ENCODE results near the gene PRPF19.

Gene PRPF19

DNA sequence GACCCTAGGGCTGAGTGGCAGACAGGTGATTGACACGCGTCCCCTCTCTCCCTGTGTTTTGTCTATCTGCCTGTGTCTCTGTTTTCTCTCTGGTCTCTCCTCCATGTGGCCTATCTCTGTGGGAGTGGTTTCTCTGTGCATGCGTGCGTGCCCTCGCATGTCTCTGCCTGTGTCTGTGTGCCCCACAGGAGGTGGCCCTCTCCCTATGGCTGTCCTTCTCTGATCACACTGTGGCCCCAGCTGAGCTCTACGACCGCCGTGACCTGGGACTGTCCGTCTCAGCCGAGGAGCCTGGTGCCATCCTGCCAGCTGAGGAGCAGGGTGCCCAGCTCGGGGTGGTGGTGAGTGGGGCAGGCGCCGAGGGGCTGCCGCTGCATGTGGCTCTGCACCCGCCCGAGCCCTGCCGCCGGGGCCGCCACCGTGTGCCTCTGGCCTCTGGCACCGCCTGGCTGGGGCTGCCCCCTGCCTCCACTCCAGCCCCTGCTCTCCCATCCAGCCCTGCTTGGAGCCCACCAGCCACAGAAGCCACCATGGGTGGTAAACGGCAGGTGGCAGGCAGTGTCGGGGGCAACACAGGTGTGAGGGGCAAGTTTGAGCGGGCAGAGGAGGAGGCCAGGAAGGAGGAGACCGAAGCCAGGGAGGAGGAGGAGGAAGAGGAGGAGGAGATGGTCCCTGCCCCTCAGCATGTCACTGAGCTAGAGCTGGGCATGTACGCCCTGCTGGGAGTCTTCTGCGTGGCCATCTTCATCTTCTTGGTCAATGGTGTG lies 29.5 kb upstream of the PRPF19 start:
- CTCF ChIA-PET, result interaction anchor here (1.0 to 2.3 kb wide), 4 partner anchors 10 to 105 kb away, joined by 3 to 6 read pairs (median 3); no protein-coding TSS in a partner anchor
- TF ChIP-seq, protein P1, sequence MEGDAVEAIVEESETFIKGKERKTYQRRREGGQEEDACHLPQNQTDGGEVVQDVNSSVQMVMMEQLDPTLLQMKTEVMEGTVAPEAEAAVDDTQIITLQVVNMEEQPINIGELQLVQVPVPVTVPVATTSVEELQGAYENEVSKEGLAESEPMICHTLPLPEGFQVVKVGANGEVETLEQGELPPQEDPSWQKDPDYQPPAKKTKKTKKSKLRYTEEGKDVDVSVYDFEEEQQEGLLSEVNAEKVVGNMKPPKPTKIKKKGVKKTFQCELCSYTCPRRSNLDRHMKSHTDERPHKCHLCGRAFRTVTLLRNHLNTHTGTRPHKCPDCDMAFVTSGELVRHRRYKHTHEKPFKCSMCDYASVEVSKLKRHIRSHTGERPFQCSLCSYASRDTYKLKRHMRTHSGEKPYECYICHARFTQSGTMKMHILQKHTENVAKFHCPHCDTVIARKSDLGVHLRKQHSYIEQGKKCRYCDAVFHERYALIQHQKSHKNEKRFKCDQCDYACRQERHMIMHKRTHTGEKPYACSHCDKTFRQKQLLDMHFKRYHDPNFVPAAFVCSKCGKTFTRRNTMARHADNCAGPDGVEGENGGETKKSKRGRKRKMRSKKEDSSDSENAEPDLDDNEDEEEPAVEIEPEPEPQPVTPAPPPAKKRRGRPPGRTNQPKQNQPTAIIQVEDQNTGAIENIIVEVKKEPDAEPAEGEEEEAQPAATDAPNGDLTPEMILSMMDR (IDR thresholded peaks at IDR 0.05; ENCODE audit: control extremely low read depth, extremely low read depth, low read depth, missing control alignments), result no peak
- POLR2A ChIA-PET, result interaction anchor here (1.0 to 1.4 kb wide), 2 partner anchors 15 to 18 kb away, joined by 3 to 5 read pairs; no protein-coding TSS in a partner anchor
- no peak for DNase-seq (ENCODE audit: extremely low spot score)

DNA sequence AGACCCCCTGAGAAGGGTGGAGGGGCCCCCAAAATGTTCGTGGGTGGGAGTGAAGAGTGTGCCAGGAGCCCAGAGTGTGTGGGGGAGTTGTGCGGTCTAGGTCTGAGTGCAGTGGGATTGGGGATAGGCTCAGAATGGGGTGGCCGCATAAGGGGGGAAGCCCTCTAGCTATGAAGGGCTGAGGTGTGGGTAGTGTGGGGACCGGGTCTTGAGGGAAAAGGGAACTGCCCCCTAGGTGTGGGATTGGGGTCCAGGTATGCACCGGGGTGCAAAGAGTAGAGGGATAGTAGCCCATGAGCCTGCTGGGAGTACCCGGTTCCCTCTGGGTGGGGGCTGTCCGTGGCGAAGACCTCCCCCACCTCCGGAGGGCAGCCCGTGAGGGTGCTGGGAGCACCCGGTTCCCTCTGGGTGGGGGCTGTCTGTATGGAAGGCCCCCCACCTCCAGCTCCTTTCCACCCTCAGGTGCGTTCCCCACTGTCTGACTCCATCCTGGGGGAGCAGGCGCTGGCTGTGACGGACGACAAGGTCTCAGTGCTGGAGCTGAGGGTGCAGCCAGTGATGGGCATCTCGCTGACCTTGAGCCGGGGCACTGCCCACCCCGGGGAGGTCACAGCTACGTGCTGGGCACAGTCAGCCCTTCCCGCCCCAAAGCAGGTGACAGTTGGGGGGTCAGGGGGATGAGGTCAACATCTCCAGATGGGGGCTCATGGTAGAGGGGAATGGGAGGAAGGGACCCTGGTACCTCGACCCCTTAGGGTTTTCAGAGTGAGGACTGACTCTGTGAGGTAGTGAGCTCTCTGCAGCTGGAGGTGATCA lies 28.6 kb upstream of the PRPF19 start:
- ChIA-PET CTCF (interaction anchor here (1.0 to 2.3 kb wide), 3 partner anchors 11 to 104 kb away, joined by 3 to 6 read pairs (median 3); no protein-coding TSS in a partner anchor), POLR2A (interaction anchor here (0.5 kb wide), 1 partner anchor 16 kb away, joined by 3 read pairs; no protein-coding TSS in a partner anchor)
- no peak for DNase-seq (ENCODE audit: extremely low spot score)
- TF ChIP-seq, protein P1 (IDR thresholded peaks at IDR 0.05; ENCODE audit: control extremely low read depth, extremely low read depth, low read depth, missing control alignments), result no peak

DNA sequence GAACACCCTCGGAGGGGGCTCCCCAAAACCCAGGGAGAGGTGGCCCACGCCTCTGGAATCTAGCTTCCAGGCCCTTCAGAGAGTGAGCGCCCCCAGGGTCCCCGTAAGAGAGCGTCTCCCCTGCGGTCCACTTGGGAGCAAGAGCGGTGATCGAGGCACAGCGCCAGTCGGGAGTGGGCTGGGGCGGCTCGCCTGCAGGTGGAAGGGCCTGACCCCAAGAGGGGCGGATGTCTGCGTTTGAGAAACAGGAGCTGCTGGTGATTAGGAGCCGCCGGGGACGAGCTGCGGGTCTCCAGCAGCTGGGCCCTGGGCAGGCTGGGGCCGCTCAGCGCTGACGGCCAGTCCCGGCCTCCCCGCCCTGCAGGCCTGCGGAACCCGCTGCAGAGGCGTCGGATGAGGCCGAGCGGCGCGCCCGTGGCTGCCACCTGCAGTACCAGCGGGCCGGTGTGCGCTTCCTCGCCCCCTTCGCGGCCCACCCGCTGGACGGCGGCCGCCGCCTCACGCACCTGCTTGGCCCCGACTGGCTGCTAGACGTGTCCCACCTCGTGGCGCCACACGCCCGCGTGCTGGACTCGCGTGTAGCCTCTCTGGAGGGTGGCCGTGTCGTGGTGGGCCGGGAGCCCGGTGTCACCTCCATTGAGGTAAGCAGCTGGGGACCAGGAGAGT lies 27.9 kb upstream of the PRPF19 start:
- ChIA-PET POLR2A (interaction anchor here (0.5 kb wide), 1 partner anchor 16 kb away, joined by 3 read pairs; no protein-coding TSS in a partner anchor), CTCF (interaction anchor here (1.2 to 1.5 kb wide), 3 partner anchors 16 to 104 kb away, joined by 3 to 6 read pairs (median 4); no protein-coding TSS in a partner anchor)
- DNase-seq (ENCODE audit: extremely low spot score), result no peak
- TF ChIP-seq, protein P1 (IDR thresholded peaks at IDR 0.05; ENCODE audit: control extremely low read depth, extremely low read depth, low read depth, missing control alignments), result no peak

DNA sequence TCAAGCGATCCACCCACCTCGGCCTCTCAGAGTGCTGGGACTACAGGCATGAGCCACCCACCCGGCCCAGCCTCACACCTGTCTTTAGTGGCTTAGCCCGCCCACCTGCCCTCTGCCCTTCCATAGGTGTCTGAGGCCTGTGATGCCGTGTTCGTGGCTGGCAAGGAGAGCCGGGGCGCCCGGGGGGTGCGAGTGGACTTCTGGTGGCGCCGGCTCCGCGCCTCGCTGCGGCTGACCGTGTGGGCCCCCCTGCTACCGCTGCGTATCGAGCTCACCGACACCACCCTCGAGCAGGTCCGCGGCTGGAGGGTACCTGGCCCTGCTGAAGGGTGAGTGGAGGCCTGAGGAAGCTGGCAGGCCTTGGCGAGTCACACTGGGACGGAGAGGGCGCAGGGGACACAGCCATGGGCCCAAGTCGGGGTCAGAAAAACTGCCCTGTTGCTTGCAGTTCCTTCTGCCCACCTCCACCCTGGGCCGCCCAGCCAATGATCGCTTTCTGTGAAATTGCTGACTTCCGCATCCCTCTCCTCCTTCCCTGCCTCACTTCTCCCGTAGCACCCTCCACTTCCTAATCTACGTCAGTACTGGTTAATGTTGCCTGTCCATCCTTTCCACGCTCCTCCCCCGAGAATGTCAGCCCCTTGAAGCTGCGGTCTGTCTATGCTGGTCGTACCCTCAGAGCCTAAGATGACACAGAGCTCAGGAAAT lies 27.2 kb upstream of the PRPF19 start:
- POLR2A ChIA-PET, result no interaction called here
- CTCF ChIA-PET, result interaction anchor here (1.4 to 2.1 kb wide), 4 partner anchors 16 to 102 kb away, joined by 4 to 7 read pairs (median 5); no protein-coding TSS in a partner anchor
- no peak for DNase-seq (ENCODE audit: extremely low spot score)
- TF ChIP-seq, protein P1 (IDR thresholded peaks at IDR 0.05; ENCODE audit: control extremely low read depth, extremely low read depth, low read depth, missing control alignments), result no peak

DNA sequence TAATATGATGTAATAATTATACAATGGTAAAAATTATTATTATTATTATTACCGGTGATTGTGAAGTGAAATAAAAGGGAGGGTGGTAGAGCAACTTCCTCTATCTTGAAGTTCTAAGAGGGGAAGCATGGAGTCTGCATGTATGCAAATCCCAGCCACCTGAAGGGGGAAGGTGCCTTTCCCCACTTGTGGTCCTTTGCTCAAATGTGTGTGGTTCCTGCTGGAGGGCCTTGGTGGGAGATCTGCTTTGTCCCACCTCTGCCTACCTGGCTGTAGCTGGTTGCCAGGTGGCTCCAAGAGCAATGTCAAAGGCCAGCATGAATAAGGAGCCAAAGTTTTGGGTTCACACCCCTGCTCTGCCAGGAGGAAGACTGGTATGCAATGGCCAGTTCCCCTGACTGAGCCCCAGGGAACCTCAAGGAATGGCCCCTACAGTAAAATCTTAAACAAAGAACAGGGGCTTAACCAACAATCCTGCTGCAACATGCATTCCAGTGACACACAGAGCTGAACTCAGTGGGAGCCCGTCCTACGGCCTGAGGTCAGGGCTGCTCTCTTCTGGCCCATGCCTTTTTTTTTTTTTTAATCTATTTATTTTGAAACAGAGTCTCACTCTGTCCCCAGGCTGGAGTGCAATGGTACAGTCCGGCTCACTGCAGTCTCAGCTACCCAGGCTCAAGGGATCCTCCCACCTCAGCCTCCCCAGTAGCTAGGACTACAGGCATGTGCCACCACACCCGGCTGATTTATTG lies 26.4 kb upstream of the PRPF19 start:
- TF ChIP-seq, protein P1 (IDR thresholded peaks at IDR 0.05; ENCODE audit: control extremely low read depth, extremely low read depth, low read depth, missing control alignments), result no peak
- POLR2A ChIA-PET, result no interaction called here
- CTCF ChIA-PET, result interaction anchor here (1.1 to 2.1 kb wide), 6 partner anchors 8 to 101 kb away, joined by 4 to 7 read pairs (median 5); partner anchors contain the start of gene TMEM109
- no peak for DNase-seq (ENCODE audit: extremely low spot score)

Measured in GM10248 (cell line).